ENCODE data around the gene GDI1. TPM values are rescaled to one million over a fixed set of nuclear protein-coding genes. Genes with fewer than 3 reads are reported as not detected.

Gene GDI1
- total and polyA plus RNA-seq, 7 donors: 37.4 to 57.7 (median 50.7) TPM

DNA sequence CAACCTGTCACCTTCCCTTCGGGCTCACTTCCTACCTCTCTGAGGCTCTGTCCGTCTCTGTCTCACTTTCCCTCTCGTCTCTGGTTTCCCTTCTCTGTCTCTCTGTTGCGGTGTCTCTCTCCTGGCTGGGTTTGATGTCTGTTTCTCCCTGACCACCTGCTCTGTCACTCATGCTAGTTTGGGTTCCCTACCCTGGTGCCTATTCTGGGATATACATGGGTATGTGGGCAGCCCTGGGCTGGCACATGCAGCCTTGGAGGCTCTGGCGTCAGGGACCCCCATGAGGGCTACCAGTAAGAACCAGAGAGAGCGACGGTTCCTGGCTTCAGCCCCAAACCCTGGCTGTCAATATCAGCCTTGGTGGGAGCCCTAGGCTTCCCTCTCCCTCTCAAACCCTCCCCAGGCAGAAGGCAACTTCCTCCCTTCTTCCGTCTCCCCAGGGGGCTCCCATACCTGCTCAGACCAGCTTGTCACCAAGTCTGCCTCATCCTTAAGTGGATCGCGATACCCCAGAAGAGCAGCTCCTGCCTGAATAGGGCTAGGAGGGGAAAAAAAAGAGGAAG lies 28.2 kb upstream of the GDI1 start:
- Histone ChIP-seq H3K27me3 (ENCODE audit: insufficient read depth in 3 of 3, low read length in 2 of 3) (no peaks in the 10 kb centered on the region), H3K4me1 (no peaks in the 10 kb centered on the region), H3K36me3 (ENCODE audit: insufficient read depth in 1 of 2, low read depth in 1 of 2) (peaks cover 0 to 18% of the 10 kb centered on the region in 2 donors), H3K4me3 (peak overlapping the region; percentile 69), H3K9me3 (no peaks in the 10 kb centered on the region), H3K27ac (peak overlapping the region; percentile 93)
- ATAC-seq (peak; percentile 68 to 76 (median 74)), DNase-seq (no peak)
- WGBS, 3 donors: 14 to 35% (median 21%) methylated on average over 9 to 10 of the region's 10 CpGs
- TF ChIP-seq, protein P1, sequence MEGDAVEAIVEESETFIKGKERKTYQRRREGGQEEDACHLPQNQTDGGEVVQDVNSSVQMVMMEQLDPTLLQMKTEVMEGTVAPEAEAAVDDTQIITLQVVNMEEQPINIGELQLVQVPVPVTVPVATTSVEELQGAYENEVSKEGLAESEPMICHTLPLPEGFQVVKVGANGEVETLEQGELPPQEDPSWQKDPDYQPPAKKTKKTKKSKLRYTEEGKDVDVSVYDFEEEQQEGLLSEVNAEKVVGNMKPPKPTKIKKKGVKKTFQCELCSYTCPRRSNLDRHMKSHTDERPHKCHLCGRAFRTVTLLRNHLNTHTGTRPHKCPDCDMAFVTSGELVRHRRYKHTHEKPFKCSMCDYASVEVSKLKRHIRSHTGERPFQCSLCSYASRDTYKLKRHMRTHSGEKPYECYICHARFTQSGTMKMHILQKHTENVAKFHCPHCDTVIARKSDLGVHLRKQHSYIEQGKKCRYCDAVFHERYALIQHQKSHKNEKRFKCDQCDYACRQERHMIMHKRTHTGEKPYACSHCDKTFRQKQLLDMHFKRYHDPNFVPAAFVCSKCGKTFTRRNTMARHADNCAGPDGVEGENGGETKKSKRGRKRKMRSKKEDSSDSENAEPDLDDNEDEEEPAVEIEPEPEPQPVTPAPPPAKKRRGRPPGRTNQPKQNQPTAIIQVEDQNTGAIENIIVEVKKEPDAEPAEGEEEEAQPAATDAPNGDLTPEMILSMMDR (IDR thresholded peaks at IDR 0.05): no peak
- intact Hi-C loops (cut with DNase I): no loop called here

DNA sequence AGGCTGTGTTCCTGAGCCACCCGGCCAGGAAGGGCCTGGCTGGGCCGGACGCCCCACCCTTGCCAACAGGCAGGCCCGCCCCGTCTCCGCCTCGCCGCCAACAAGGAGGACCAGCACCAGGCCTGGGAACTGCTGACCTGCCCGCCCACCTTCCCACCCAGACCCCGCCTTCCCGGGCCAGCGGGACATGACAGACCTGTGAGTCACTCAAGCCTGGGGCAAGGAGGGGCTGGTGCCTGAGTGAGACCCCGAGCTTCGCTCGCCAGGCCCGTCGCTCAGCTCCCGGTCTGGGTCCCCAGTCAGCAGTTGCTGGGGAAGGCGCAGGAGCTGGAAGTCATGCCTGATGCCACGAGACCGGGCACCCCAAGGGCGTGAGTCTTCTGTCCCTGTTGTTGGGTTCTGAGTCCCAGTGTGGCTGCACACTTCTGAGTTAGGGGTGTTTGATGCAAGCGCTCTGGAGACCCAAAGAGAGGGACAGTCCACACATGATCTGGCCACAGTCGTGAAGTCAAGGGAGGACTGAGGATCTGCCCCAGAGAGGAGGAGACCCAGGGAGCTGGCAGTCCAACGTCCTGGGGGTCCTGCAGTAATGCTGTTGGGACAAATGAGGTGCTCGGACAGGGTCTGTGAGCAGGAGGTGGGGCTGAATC lies 27.6 kb upstream of the GDI1 start, which contains the start of gene DNASE1L1:
DNASE1L1 (minus strand) TSS at position 33 of the 650 bp plus-strand sequence. CDS start 3,686 bp downstream, outside the sequence.
- Histone ChIP-seq H3K4me3 (peak within 1 kb of the TSS; percentile 69), H3K9me3 (no peaks in the 10 kb centered on the region), H3K27me3 (ENCODE audit: insufficient read depth in 3 of 3, low read length in 2 of 3) (no peaks in the 10 kb centered on the region), H3K4me1 (no peaks in the 10 kb centered on the region), H3K36me3 (ENCODE audit: insufficient read depth in 1 of 2, low read depth in 1 of 2) (peaks cover 0 to 17% of the 10 kb centered on the region in 2 donors), H3K27ac (peak within 1 kb of the TSS; percentile 93)
- intact Hi-C loops (cut with DNase I): no loop called here
- TF ChIP-seq, protein P1 (IDR thresholded peaks at IDR 0.05): no peak
- DNase-seq (peak; percentile 89 to 94), ATAC-seq (peak; percentile 86 to 89 (median 87))
- 17 to 47% (median 39%) methylated on average over 13 to 26 of the region's 26 CpGs for WGBS, 3 donors

DNA sequence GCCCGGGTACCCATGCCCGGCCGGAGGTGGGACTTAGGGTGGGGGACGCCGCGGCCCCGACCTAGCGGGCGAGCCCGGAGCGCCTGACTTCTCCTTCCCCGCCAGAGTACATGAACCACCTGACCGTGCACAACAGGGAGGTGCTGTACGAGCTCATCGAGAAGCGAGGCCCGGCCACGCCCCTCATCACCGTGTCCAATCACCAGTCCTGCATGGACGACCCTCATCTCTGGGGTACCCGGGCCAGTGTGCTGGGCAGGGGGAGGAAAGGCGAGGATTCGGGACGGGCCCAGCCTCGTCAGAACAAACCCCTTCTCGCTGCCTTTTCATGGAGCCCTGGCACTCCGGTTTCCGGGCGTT lies 25.0 kb upstream of the GDI1 start:
- intact Hi-C loops (cut with DNase I): no loop called here
- Histone ChIP-seq H3K9me3 (no peaks in the 10 kb centered on the region), H3K27ac (peak overlapping the region; percentile 94), H3K36me3 (ENCODE audit: insufficient read depth in 1 of 2, low read depth in 1 of 2) (peaks cover 0 to 7% of the 10 kb centered on the region in 2 donors), H3K27me3 (ENCODE audit: insufficient read depth in 3 of 3, low read length in 2 of 3) (no peaks in the 10 kb centered on the region), H3K4me1 (no peaks in the 10 kb centered on the region), H3K4me3 (peak overlapping the region; percentile 84)
- TF ChIP-seq, protein P1 (IDR thresholded peaks at IDR 0.05): no peak
- ATAC-seq: peak; percentile 46 to 70 (median 62)
- peak; percentile 70 to 82 for DNase-seq
- WGBS, 3 donors: 0 to 37% (median 8%) methylated on average over 11 to 29 of the region's 29 CpGs

DNA sequence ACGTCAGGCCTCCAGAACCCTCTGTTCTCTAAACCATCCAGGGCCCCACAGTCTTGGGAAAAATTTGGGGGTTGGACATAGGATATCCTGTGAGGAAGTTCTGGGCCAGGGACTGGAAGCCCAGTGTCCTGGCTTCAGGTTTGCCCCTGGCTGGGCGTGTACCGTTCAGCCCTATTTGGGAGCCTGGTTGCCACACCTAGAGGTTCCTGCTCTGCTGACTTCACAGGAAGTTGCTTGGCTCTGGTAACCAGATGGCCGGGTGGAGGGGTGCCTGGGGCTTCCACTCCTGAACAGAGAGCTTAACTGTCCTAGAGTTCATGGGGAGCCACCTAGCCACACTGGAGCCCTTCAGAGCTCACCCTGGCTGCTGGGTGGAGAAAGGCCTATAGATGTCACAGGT lies 24.5 kb upstream of the GDI1 start:
- TF ChIP-seq, protein P1 (IDR thresholded peaks at IDR 0.05): no peak
- Histone ChIP-seq H3K4me3 (peak overlapping the region; percentile 84), H3K27ac (peak overlapping the region; percentile 94), H3K4me1 (no peaks in the 10 kb centered on the region), H3K36me3 (ENCODE audit: insufficient read depth in 1 of 2, low read depth in 1 of 2) (peaks cover 0 to 7% of the 10 kb centered on the region in 2 donors), H3K27me3 (ENCODE audit: insufficient read depth in 3 of 3, low read length in 2 of 3) (no peaks in the 10 kb centered on the region), H3K9me3 (no peaks in the 10 kb centered on the region)
- ATAC-seq: no peak
- peak in 1 of 2 donors; percentile 69 for DNase-seq
- intact Hi-C loops (cut with DNase I): no loop called here
- WGBS, 3 donors: 30 to 56% (median 40%) methylated on average over 2 to 4 of the region's 4 CpGs
